Measurements from ENCODE around the gene RPS29. TPM values are rescaled to one million over a fixed set of nuclear protein-coding genes. Genes with fewer than 3 reads are reported as not detected.

The RPS29 gene
- total RNA-seq, 1 donor from 2014 or later: 2,033 TPM

DNA sequence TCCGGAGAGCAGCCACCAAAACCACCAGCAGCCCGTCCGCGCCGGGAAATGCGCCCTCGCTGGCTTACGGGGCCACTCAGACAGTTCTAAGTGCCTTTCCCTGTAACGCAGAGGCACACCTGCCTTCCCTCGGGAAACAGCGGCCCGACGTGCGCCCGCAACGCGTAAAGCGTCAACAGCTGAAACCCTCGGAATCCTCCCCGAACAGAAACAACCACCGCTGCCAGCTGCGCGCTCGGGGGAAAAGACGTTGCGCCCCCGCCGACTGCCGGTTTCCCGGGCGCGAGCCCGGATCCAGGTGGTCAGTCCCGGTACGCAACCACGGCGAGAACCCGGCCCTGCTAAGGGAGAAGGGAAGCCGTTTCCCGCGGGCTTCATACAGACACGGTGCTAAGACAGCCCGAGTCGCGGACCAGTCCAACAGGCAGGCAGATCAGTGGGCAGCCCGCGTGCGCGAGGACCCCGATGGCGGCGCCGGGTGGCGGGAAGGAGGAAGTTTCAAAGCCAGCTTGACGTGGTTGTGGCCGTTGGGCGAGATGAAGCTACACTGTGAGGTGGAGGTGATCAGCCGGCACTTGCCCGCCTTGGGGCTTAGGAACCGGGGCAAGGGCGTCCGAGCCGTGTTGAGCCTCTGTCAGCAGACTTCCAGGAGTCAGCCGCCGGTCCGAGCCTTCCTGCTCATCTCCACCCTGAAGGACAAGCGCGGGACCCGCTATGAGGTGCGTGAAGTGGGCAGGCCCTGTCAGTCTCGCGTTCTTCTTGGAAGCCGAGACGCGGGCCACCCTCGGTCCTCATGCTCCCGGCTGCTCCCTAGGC lies 12.5 kb upstream of the RPS29 start, which contains the start of gene LRR1:
TSS of gene LRR1 (plus strand) at position 456 of the 816 bp plus-strand sequence. CDS start at position 537, 81 bp downstream.
- intact Hi-C loops (cut with micrococcal nuclease): loop anchor here (1.0 kb wide), 3 partner anchors 12 to 36 kb away; partner anchors contain the start of genes MGAT2, RPL36AL and RPS29

DNA sequence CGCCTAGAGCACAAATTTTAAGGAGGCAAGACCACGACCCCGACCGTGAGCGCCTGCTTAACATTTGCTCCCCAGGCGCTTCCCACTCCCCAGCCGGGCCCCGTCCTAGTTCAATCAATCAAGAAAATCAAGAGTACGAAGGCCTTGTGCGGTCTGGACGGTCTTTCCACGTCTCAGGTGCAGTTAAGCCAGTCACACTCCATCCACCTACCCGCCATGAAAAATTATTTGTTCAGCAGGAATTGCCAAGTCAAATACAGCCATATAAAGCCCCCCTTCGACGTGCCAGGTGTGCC lies 12.0 kb upstream of the RPS29 start:
- intact Hi-C loops (cut with micrococcal nuclease): loop anchor here (1.0 kb wide), 3 partner anchors 12 to 36 kb away; partner anchors contain the start of genes MGAT2, RPL36AL and RPS29

GRCh38 chr14:49594347-49595091 lies 8.3 kb upstream of the RPS29 start:
- intact Hi-C loops (cut with micrococcal nuclease): loop anchor here (1.0 kb wide), 1 partner anchor 8 kb away; the partner anchor contains the start of gene RPS29

DNA sequence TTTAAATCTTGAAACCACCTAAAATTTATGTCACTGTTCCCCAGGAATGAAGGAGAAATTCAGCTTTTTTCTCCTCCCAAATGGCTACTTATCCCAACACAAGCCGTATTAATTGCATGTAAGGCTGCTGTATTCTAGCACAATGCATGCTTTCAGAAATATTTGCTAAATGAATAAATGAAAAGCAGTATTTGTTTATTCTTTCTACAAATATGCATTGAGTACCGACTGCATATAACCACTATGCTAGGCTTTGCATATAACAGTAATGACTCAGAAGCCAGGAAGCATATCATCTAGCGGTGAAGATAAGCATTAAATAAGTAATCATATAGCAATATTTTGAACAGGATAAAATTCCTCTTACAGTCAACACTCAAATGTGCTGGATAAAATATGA lies 6.8 kb upstream of the RPS29 start:
- intact Hi-C loops (cut with micrococcal nuclease): no loop called here

DNA sequence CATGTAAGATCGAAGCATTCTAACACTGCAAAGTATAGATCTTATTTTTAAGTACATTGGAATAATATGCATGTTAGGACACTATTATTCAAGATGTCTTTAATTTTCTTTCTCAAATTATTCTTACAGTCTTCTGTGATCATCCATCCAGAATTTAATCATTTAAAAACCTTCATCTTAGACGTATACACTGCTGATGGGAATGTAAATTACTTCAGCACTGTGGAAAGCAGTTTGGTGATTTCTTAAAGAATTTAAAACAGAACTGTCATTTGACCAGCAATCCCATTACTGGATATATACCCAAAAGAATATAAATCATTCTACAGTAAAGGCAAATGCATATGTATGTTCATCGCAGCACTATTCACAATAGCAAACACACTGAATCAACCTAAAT lies 3.2 kb upstream of the RPS29 start:
- intact Hi-C loops (cut with micrococcal nuclease): loop anchor here (5.0 kb wide), 1 partner anchor 127 kb away; no protein-coding TSS in a partner anchor

- intact Hi-C loops (cut with micrococcal nuclease): loop anchor here (1.0 to 5.0 kb wide), 10 partner anchors 7 to 726 kb away; partner anchors contain the start of genes DMAC2L, L2HGDH, LRR1 and MGAT2
Observed at GRCh38 chr14:49586673-49587460, 687 bp upstream of the RPS29 start.

DNA sequence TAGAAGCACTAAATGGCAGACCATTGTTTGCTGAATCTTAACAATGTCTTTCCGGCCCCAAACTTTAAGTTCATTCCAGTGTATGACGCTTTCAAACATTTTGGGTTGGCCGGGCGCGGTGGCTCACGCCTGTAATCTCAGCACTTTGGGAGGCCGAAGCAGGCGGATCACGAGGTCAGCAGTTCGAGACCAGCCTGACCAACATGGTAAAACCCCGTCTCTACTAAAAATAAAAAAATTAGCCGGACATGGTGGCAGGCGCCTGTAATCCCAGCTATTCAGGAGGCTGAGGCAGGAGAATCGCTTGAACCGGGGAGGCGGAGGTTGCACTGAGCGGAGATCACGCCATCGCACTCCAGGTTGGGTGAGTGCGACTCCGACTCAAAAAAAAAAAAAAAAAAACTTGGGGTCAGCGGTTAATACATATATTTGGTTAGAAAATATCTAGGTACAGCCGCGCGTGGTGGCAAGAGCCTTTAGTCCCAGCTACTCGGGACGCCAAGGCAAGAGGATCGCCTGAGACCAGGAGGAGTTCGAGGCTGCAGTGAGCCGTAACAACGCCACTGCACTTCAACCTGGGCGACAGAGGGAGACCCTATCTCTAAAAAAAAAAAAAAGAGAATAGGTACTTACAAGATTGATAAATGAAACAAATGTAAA lies 1.1 kb downstream of the RPS29 start:
- intact Hi-C loops (cut with micrococcal nuclease): loop anchor here (5.0 kb wide), 1 partner anchor 123 kb away; no protein-coding TSS in a partner anchor

DNA sequence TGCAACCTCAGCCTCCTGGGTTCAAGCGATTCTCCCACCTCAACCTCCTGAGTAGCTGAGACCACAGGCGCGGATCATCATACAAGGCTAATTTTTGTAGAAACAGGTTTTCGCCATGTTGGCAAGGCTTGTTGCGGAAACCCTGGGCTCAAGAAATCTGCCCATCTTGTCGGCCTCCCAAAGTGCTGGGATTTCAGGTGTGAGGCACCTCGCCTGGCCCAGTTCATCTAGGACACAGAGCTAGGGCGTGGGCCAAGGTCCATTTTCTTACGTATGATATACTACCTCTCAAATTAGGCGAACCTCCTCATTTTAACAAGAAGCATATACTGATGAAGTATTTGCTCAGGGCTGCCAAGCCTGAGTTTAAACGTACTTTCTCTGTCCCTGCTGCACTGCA lies 2.1 kb downstream of the RPS29 start:
- intact Hi-C loops (cut with micrococcal nuclease): no loop called here

- intact Hi-C loops (cut with micrococcal nuclease): no loop called here
Observed at GRCh38 chr14:49583629-49584028, 2.6 kb downstream of the RPS29 start.

GRCh38 chr14:49582113-49582977 lies 3.8 kb downstream of the RPS29 start:
- intact Hi-C loops (cut with micrococcal nuclease): no loop called here

DNA sequence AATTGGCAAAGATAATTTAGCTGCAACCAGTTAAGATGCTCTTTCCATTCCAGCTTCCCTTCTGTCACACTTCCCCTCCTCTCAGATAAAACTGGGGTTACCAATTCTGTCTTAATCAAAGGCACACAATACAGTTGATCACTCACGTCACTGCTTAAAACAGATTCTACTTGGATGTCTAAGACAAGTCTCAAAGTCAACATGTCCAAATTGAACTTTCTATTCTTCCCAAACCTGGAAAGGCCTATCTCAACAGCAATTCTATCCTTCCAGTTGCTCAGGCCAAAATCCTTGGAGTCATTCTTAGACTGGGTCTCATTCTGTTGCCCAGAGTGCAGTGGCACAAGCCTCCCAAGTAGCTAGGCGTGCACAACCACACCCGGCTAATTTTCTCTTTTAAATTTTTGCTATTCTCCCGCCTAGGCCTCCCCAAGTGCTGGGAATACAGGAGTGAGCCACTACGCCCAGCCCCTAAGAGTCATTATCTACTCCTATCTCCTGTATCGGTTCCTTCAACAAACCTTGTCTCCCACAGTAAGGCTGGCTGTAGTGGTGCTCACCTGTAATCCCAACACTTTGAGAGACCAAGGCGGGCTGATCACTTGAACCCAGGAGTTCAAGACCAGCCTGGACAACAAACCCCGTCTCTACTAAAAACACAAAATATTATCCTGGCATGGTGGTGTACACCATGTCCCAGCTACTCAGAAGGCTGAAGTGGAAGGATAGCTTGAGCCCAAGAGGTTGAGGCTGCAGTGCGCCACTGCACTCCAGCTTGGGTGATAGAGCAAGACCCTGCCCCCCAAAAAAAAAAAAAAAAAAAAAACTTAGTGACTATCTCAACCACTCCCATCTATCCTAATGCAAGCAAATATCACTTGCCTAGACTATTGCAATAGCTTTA lies 4.7 kb downstream of the RPS29 start:
- intact Hi-C loops (cut with micrococcal nuclease): no loop called here

- intact Hi-C loops (cut with micrococcal nuclease): no loop called here
Observed at GRCh38 chr14:49579841-49580240, 6.3 kb downstream of the RPS29 start.

DNA sequence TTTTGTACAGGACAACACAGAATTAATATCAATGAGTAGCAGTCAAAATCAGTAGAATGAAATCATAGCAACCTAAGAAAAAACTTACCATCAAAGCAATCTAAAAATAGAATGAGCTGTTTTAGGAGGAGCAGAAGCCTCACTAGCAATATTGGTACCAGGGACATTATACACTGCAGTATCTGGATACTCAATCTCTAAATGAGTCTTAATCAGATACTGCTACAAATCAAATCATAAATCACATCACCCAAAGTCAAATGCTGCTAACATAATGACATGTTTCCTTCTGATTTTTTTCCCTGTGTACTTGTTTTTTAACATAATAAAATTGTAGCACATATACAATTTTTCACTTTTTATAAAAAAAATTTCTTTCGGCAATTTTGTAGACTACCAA lies 8.0 kb downstream of the RPS29 start:
- intact Hi-C loops (cut with micrococcal nuclease): no loop called here

GRCh38 chr14:49574038-49574437 lies 12.1 kb downstream of the RPS29 start:
- intact Hi-C loops (cut with micrococcal nuclease): no loop called here

GRCh38 chr14:49569281-49569680 lies 16.9 kb downstream of the RPS29 start:
- intact Hi-C loops (cut with micrococcal nuclease): no loop called here

DNA sequence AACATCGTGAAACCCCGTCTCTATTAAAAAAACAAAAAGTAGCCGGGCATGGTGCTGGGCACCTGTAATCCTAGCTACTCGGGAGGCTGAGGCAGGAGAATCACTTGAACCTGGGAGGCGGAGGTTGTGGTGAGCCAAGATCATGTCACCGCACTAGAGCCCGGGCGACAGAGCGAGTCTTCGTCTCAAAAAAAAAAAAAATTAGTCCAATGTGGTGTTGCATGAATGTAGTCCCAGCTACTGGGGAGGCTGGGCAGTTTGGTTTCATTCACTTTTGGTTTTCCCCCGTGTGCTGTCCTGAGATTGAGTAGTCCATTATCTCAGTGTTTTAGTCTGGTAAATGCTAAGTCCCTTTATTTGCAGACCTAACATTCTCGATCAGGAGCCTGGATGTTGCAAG lies 19.5 kb downstream of the RPS29 start:
- intact Hi-C loops (cut with micrococcal nuclease): no loop called here

- intact Hi-C loops (cut with micrococcal nuclease): no loop called here
Observed at GRCh38 chr14:49559979-49560768, 26.0 kb downstream of the RPS29 start.

DNA sequence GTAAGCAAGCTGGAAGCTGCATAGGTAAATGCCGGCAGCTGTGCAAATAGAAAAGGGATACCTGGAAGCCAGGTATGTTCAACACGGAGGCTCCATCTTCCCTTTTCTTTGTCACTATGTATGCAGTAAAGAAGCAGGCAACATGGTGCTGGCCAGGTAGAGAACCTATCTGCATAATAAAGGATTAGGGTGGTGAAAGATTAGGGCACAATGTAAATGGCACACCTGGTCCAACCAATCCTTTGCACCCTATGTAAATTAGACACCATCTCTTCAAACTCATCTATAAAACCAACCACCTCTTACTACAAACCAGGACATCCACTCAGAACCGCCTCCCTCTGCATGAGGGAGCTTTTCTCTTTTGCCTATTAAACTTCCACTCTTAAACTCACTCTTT lies 32.3 kb downstream of the RPS29 start:
- intact Hi-C loops (cut with micrococcal nuclease): no loop called here
